HepG2 (cell line): ENCODE measurements around the gene PPM1M. TPM values are rescaled to one million over a fixed set of nuclear protein-coding genes. Genes with fewer than 3 reads are reported as not detected.

Experiments used
- AGO2 ChIP-seq: fragments of 200-400 bp; formaldehyde crosslinking; optimal IDR thresholded peaks from 2 replicates; pipeline ENCODE3; 2017; ENCODE audit warnings: mild to moderate bottlenecking, low read depth, low read length, moderate library complexity
- LCORL ChIP-seq, 2 experiments: fragments of 450-650 bp in 1 of 2; sonication (generic) in 1 of 2; formaldehyde crosslinking in 1 of 2; IDR thresholded peaks; 2 replicates each; pipeline versions ENCODE4 v1.5.0 to v1.6.1; 2017 to 2020; ENCODE audit warnings: antibody characterized with exemption in 1 of 2, missing genetic modification reagents in 1 of 2
- NAIF1 ChIP-seq: sonication (generic); formaldehyde crosslinking; IDR thresholded peaks from 2 replicates; pipeline ENCODE4 v1.5.0; 2020; ENCODE audit warnings: mild to moderate bottlenecking, missing genetic modification reagents, borderline replicate concordance
- PRDM15 ChIP-seq: sonication (generic); formaldehyde crosslinking; IDR thresholded peaks from 2 replicates; pipeline ENCODE4 v1.4.0; 2020; ENCODE audit warnings: missing genetic modification reagents
- THAP7 ChIP-seq: sonication (generic); formaldehyde crosslinking; IDR thresholded peaks from 2 replicates; pipeline ENCODE4 v1.8.1; 2023; ENCODE audit warnings: mild to moderate bottlenecking, missing genetic modification reagents
- ZFX ChIP-seq: sonication (generic); formaldehyde crosslinking; IDR thresholded peaks from 2 replicates; pipeline ENCODE4 v1.4.0; 2020; ENCODE audit warnings: mild to moderate bottlenecking, low read depth, missing genetic modification reagents, moderate library complexity
- ZIK1 ChIP-seq: sonication (generic); formaldehyde crosslinking; IDR thresholded peaks from 2 replicates; pipeline ENCODE4 v1.5.0; 2020; ENCODE audit warnings: mild to moderate bottlenecking, low read depth, missing genetic modification reagents, borderline replicate concordance
- ZUFSP ChIP-seq: sonication (generic); formaldehyde crosslinking; IDR thresholded peaks from 2 replicates; pipeline ENCODE4 v1.9.0; 2021; ENCODE audit warnings: missing genetic modification reagents, mild to moderate bottlenecking, borderline replicate concordance
- polyA plus RNA-seq, 8 experiments: library from polyadenylated mRNA; depleted of rRNA in 3 of 8; stranded (reverse) in 7 of 8; unstranded in 1 of 8; fragments of >200 nt; fragmentation: Illumina TruSeq in 4 of 8; extraction: Trizol in 4 of 8; gene quantifications; 2 replicates each; pipeline versions ENCODE4 v1.2.1 to v1.2.3, GENCODE V29; 2011 to 2016; ENCODE audit warnings: low read depth in 4 of 8, missing spikeins in 1 of 8, mixed read lengths in 1 of 8; ENCODE audit not compliant: insufficient read depth in 1 of 8
- total RNA-seq, 5 experiments: library from RNA; depleted of rRNA; stranded (reverse); fragments of >200 nt; fragmentation: Illumina TruSeq; extraction: Trizol; gene quantifications; 2 replicates each; pipeline ENCODE4 v1.2.3, GENCODE V29; 2016; ENCODE audit warnings: low read depth in 1 of 5
- TF ChIP-seq, protein P1 (sequence below): sonication (generic); formaldehyde crosslinking; IDR thresholded peaks from 2 replicates; pipeline ENCODE4 v1.4.0; 2020; ENCODE audit warnings: mild to moderate bottlenecking, missing genetic modification reagents
- TF ChIP-seq, protein P2 (sequence below): sonication (generic); formaldehyde crosslinking; IDR thresholded peaks from 2 replicates; pipeline ENCODE4 v1.5.1; 2020; ENCODE audit warnings: missing genetic modification reagents, mild to moderate bottlenecking, borderline replicate concordance

Gene PPM1M
- total and polyA plus RNA-seq, 2 of the 13 experiments (the other 11 are each of a cell fraction or from before 2014, with no cell fraction given), result 2.5 to 5.9 TPM

GRCh38 chr3:52197842-52198625 is 47.5 kb upstream of the PPM1M start, which contains the start of gene ALAS1 (continued):
- TF ChIP-seq, protein P1, sequence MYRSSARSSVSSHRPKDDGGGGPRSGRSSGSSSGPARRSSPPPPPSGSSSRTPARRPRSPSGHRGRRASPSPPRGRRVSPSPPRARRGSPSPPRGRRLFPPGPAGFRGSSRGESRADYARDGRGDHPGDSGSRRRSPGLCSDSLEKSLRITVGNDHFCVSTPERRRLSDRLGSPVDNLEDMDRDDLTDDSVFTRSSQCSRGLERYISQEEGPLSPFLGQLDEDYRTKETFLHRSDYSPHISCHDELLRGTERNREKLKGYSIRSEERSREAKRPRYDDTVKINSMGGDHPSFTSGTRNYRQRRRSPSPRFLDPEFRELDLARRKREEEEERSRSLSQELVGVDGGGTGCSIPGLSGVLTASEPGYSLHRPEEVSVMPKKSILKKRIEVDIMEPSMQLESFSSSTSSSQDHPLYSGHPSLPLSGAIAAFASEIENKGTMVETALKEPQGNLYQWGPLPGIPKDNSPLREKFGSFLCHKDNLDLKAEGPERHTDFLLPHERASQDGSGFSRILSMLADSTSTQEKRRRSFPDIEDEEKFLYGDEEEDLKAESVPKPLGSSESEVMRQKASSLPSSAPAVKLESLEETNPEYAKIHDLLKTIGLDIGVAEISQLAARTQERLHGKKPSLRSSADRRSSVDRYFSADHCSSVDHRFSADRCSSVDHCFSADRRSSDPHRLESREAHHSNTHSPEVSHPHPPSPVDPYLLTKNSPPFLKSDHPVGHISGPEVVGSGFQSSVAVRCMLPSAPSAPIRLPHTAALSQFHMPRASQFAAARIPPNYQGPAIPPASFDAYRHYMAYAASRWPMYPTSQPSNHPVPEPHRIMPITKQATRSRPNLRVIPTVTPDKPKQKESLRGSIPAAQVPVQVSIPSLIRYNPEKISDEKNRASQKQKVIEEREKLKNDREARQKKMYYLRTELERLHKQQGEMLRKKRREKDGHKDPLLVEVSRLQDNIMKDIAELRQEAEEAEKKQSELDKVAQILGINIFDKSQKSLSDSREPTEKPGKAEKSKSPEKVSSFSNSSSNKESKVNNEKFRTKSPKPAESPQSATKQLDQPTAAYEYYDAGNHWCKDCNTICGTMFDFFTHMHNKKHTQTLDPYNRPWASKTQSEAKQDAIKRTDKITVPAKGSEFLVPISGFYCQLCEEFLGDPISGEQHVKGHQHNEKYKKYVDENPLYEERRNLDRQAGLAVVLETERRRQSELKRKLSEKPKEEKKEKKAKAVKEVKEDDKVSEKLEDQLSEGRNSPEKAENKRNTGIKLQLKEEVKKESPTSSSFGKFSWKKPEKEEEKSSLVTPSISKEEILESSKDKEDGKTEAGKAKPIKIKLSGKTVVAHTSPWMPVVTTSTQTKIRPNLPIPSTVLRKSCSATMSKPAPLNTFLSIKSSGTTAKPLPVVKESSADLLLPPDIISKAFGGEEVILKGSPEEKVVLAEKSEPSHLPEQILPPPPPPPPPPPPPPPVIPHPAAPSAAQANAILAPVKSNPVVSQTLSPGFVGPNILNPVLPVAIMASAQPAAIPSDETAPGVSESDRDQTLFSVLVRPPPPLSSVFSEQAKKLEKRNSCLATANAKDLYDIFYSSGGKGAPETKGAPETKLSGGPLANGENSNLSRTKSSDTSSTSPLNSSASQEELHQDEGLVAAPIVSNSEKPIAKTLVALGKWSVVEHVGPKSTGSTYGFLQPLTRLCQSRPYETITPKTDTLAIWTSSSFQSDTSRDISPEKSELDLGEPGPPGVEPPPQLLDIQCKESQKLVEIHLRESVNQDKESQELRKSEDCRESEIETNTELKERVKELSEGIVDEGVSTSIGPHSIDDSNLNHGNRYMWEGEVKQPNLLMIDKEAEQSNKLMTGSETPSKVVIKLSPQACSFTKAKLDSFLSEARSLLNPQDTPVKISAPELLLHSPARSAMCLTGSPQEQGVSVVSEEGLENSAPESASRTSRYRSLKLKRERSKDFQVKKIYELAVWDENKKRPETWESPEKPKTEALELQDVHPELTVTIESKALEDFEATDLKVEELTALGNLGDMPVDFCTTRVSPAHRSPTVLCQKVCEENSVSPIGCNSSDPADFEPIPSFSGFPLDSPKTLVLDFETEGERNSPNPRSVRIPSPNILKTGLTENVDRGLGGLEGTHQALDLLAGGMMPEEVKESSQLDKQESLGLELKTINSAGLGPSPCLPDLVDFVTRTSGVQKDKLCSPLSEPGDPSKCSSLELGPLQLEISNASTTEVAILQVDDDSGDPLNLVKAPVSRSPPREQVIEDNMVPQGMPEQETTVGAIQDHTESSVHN (CRISPR knock-in tag), result no peak
- TF ChIP-seq THAP7 (CRISPR knock-in tag) (no peak), PRDM15 (CRISPR knock-in tag) (no peak), LCORL (IDR thresholded peaks at IDR 0.05) (no peak), LCORL (CRISPR knock-in tag; IDR thresholded peaks at IDR 0.05) (no peak), ZUFSP (CRISPR knock-in tag) (no peak), ZFX (peak; percentile 92), ZIK1 (no peak; the same call in 1 of the 2 replicates), AGO2 (no peak), NAIF1 (CRISPR knock-in tag) (peak; percentile 71; the same call in 1 of the 2 replicates)
- TF ChIP-seq, protein P2, sequence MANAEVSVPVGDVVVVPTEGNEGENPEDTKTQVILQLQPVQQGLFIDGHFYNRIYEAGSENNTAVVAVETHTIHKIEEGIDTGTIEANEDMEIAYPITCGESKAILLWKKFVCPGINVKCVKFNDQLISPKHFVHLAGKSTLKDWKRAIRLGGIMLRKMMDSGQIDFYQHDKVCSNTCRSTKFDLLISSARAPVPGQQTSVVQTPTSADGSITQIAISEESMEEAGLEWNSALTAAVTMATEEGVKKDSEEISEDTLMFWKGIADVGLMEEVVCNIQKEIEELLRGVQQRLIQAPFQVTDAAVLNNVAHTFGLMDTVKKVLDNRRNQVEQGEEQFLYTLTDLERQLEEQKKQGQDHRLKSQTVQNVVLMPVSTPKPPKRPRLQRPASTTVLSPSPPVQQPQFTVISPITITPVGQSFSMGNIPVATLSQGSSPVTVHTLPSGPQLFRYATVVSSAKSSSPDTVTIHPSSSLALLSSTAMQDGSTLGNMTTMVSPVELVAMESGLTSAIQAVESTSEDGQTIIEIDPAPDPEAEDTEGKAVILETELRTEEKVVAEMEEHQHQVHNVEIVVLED, result no peak; the same call in 1 of the 2 replicates
